ENCODE data around the gene CDK17.
"Not testable (repeated sequence)": the region's sequence is repeated elsewhere in the genome, so short reads cannot be mapped to it uniquely, and the experiment has no call there.

CDK17 gene

DNA sequence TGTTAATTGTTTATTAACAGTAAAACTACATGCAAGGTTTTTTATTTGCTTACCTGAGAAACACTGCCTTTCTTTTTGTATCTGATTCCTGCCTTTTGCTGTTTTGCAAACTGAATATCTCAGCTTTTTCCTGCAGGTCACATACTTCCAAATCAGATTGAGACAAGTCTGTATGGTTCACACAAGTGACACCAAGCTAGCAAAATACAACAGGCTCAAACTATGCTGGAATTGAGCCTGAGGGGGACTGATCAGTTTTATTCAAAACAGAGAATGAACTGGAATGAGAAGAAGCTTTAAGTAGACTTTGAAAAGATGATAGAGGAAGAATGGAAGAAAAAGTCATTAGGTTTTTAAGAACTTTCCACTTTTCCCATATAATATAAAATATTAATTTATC, 12.2 kb upstream of the CDK17 start:
- no peak overlapping the region for H3K9ac ChIP-seq
- H2AFZ ChIP-seq = no peak overlapping the region
- no peaks in the 10 kb centered on the region for H3K36me3 ChIP-seq (ENCODE audit: control insufficient read depth, insufficient read depth, low read length)
- H3K4me3 ChIP-seq (ENCODE audit: low read depth, low read length) = no peak overlapping the region
- no peaks in the 10 kb centered on the region for H3K4me1 ChIP-seq
- H3K9me3 ChIP-seq (ENCODE audit: control insufficient read depth, low read length) = no peaks in the 10 kb centered on the region
- TF ChIP-seq, protein P1, sequence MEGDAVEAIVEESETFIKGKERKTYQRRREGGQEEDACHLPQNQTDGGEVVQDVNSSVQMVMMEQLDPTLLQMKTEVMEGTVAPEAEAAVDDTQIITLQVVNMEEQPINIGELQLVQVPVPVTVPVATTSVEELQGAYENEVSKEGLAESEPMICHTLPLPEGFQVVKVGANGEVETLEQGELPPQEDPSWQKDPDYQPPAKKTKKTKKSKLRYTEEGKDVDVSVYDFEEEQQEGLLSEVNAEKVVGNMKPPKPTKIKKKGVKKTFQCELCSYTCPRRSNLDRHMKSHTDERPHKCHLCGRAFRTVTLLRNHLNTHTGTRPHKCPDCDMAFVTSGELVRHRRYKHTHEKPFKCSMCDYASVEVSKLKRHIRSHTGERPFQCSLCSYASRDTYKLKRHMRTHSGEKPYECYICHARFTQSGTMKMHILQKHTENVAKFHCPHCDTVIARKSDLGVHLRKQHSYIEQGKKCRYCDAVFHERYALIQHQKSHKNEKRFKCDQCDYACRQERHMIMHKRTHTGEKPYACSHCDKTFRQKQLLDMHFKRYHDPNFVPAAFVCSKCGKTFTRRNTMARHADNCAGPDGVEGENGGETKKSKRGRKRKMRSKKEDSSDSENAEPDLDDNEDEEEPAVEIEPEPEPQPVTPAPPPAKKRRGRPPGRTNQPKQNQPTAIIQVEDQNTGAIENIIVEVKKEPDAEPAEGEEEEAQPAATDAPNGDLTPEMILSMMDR (IDR thresholded peaks at IDR 0.05) = no peak
- no peak overlapping the region for H3K4me2 ChIP-seq (ENCODE audit: low read length)
- no peaks in the 10 kb centered on the region for H3K27me3 ChIP-seq (ENCODE audit: control insufficient read depth, insufficient read depth, low read length)
- no peak overlapping the region for H3K27ac ChIP-seq
- no peaks in the 10 kb centered on the region for H3K79me2 ChIP-seq

GRCh38 chr12:96409731-96410130, 9.5 kb upstream of the CDK17 start:
- Histone ChIP-seq H3K4me2 (ENCODE audit: low read length) (no peak overlapping the region), H3K36me3 (ENCODE audit: control insufficient read depth, insufficient read depth, low read length) (no peaks in the 10 kb centered on the region), H3K4me1 (no peaks in the 10 kb centered on the region), H3K9ac (no peak overlapping the region), H3K9me3 (ENCODE audit: control insufficient read depth, low read length) (no peaks in the 10 kb centered on the region), H2AFZ (no peak overlapping the region), H3K27me3 (ENCODE audit: control insufficient read depth, insufficient read depth, low read length) (no peaks in the 10 kb centered on the region), H3K27ac (no peak overlapping the region), H3K79me2 (no peaks in the 10 kb centered on the region), H3K4me3 (ENCODE audit: low read depth, low read length) (no peak overlapping the region)
- TF ChIP-seq, protein P1 (IDR thresholded peaks at IDR 0.05) = no peak

DNA sequence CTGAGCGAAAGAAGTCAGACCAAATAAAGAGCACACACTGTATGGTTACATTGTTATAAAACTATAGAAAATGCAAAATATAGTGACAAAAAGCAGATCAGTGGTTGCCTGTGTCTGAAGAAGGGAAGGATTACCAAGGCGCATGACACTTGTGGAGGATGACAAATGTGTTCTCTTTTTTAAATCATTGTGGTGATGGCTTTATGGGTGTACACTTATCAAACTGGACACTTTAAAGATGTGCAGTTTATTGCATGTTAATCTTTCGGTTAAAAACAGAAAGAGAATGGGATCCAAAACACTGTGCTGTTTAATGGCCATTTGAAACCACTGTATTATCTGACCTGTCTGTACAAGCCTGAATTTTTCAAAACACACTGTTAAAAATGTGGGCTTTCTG, 8.8 kb upstream of the CDK17 start:
- H3K27me3 ChIP-seq (ENCODE audit: control insufficient read depth, insufficient read depth, low read length) = no peaks in the 10 kb centered on the region
- H3K9me3 ChIP-seq (ENCODE audit: control insufficient read depth, low read length) = no peaks in the 10 kb centered on the region
- H3K27ac ChIP-seq = no peak overlapping the region
- H3K9ac ChIP-seq = no peak overlapping the region
- no peak overlapping the region for H2AFZ ChIP-seq
- H3K4me2 ChIP-seq (ENCODE audit: low read length) = no peak overlapping the region
- no peaks in the 10 kb centered on the region for H3K36me3 ChIP-seq (ENCODE audit: control insufficient read depth, insufficient read depth, low read length)
- H3K4me1 ChIP-seq = no peaks in the 10 kb centered on the region
- H3K79me2 ChIP-seq = no peaks in the 10 kb centered on the region
- TF ChIP-seq, protein P1 (IDR thresholded peaks at IDR 0.05) = no peak
- H3K4me3 ChIP-seq (ENCODE audit: low read depth, low read length) = no peak overlapping the region

DNA sequence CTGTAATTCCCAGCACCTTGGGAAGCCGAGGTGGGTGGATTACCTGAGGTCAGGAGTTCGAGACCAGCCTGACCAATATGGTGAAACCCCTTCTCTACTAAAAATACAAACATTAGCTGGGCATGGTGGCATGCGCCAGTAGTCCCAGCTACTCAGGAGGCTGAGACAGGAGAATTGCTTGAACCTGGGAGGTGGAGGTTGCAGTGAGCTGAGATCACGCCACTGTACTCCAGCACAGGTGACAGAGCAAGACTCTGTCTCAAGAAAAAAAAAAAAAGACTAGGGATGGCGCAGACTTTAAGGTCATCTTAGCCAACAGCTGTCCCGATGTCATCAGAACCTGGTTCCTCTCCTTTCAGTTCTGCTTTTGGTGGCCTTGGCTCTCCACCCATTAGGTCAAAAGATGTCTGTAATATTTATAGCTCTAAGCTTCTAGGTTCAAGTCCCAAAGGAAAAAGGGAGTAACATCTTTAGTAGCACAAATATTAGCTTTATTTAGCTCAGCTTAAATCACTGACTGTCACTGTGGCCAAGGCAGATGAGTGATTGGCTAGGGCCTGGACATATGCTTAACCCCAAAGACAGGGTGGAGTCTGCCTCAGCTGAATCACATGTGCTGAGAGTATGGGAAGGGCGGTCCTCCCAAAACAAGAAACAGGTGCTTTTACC, 7.3 kb upstream of the CDK17 start:
- H3K4me1 ChIP-seq; H3K9me3 ChIP-seq (ENCODE audit: control insufficient read depth, low read length); H3K4me2 ChIP-seq (ENCODE audit: low read length); H3K4me3 ChIP-seq (ENCODE audit: low read depth, low read length); H3K79me2 ChIP-seq; H3K27ac ChIP-seq; H3K27me3 ChIP-seq (ENCODE audit: control insufficient read depth, insufficient read depth, low read length); H3K9ac ChIP-seq; H2AFZ ChIP-seq; H3K36me3 ChIP-seq (ENCODE audit: control insufficient read depth, insufficient read depth, low read length): not testable (repeated sequence)

DNA sequence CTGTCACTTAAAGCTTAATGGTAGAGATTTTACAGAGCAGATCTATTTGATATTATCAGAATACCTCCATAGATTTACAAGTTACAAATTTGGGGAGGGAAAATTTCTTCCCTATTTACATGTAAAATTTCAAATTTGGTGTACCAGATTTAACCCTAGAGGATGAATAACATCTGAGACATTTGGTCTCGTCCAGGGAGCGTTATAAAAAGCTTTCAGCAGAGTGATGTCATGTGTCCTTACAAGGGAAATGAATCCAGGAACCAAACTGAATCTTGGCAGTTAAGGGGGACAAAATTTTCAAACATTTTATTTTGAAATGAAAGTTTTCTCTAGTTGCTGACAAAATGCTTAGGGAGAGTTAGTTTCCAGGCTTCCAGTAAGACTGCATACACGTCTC, 4.5 kb upstream of the CDK17 start:
- Histone ChIP-seq H3K9me3 (ENCODE audit: control insufficient read depth, low read length) (no peaks in the 10 kb centered on the region), H3K27ac (no peak overlapping the region), H3K9ac (no peak overlapping the region), H3K79me2 (no peaks in the 10 kb centered on the region), H2AFZ (peak overlapping the region; percentile 35), H3K36me3 (ENCODE audit: control insufficient read depth, insufficient read depth, low read length) (no peaks in the 10 kb centered on the region), H3K27me3 (ENCODE audit: control insufficient read depth, insufficient read depth, low read length) (no peaks in the 10 kb centered on the region), H3K4me1 (peaks cover 4% of the 10 kb centered on the region), H3K4me3 (ENCODE audit: low read depth, low read length) (no peak overlapping the region), H3K4me2 (ENCODE audit: low read length) (no peak overlapping the region)
- TF ChIP-seq, protein P1 (IDR thresholded peaks at IDR 0.05) = no peak
